NCI-H2081 (cell line): ENCODE results near the gene PMEL.
A peak's percentile ranks its signal among the peaks of the same experiment; 100 is the strongest.
"Not testable (repeated sequence)": the region's sequence is repeated elsewhere in the genome, so short reads cannot be mapped to it uniquely, and the experiment has no call there.

Experiments
- DNase-seq, 2 experiments: peaks; one replicate each; lab custom pipeline; 2025; lab: John Stamatoyannopoulos, UW

The PMEL gene

DNA sequence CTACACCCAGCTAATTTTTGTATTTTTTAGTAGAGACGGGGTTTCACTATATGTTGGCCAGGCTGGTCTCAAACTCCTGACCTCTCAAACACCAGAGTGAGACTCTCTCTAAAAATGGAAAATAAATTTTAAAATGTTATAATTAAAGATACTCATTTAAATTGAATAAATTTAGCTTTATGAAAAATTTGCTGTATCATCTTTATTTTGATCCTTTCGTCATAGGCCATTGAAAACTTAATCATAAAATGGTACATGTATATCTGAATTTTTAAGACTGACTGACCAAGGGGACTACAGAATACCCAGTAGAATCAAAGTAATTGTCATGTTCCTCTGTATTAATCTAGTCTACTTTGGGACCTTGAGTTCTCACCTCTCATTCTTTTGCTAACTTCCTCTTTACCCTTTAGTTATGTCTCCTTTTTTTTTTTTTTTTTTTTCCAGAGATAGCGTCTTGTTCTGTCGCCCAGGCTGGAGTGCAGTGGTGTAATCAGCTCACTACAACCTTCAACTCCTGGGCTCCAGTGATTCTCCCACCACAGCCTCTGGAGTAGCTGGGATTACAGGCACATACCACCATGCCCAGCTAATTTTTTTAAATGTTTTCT lies 17.5 kb upstream of the PMEL start:
- no peak for DNase-seq

DNA sequence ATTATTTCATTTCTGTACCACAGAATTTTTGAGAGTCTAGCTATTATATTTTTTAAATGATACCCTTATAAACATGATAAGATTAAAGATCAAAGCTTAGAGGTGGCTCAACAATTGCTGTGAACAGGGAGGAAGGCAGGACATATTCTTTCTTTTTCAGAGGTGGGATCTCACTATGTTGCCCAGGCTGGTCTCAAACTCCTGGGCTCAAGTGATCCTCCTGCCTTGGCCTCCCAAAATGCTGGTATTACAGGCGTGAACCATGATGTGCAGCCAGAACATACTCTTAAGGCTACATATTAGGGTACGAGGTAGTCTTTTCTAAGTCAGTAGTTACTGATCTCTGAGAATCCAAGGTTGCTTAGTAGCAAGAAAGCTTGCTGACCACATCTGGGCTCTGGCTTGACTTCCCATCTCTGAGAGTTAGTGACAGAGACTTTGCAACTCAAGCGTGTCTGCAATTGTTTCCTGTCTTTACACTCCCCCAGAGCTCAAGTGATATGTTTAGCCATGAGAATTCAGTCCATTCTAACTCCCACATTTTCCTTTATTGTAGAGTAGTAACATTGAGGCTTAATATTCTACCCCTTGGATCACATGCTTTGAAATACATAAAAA lies 16.6 kb upstream of the PMEL start:
- DNase-seq = no peak

DNA sequence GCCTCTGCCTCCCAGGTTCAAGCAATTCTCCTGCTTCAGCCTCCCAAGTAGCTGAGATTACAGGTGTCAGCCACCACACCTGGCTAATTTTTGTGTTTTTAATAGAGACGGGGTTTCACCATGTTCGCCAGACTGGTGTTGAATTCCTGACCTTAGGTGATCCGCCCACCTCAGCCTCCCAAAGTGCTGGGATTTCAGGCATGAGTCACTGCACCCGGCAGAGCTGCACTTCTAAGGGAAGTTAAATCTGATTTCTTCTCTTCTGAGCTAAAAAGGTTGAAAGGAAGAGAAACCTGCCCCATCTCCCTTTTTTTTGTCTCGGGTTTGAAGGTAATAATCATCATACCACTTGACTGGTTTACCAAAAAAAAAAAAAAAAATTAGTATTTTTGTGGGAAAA lies 16.0 kb upstream of the PMEL start:
- DNase-seq = not testable (repeated sequence)

DNA sequence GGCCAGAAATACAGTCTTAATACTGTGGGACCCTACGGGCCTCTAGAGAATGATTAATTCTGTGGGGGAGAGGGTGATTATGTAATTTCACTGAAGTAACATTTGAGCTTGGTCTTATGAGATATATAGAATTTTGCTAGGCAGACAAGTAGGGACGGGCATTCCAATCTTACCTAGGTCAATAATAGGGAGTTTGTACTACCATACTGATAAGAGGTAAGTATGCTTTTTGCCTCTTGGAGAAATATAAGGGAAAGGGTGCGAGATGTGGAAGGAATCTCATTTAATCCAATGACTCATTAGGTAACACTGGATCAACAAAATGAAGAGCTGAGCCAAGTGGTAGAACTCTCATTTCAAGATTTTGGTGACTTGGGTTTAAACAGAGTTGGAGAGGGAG lies 13.2 kb upstream of the PMEL start:
- DNase-seq = no peak

DNA sequence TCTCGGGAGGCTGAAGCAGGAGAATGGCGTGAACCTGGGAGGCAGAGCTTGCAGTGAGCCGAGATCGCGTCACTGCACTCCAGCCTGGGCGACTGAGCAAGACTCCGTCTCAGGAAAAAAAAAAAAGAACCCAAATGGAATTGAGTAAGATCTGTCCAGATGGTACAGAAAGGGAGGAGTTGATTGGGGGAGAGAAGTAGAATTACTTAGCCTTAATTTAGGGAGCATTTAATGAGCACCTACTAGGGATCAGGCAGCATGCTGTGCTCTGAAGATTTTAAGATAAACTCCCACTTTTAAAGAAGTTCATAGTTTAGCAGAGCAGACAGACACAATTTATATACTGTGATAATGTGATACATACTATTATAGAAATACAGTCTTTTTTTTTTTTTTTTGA lies 12.6 kb upstream of the PMEL start:
- no peak for DNase-seq

DNA sequence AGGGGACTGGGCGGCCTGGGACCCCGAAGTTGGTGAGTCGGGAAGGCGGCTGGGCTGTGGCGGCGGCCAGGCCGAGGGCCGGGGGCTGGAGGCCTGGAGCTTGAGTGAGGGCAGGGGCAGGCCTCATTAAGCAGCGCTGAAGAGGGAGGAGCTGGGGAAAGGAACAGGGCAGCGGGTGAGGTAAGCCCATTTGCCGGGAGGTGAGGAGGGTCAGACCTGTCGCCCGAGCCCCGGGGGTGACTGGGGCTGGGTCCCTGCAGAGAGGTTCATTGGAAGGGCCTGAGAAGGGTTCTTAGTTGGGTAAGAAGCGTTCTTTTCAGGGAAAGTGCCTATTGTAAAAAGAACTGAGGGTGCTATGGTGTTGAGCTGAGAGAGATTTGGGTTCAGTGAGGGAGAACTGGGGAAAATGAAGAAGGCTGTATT lies 8.5 kb upstream of the PMEL start:
- peak; percentile 9 to 36 for DNase-seq

DNA sequence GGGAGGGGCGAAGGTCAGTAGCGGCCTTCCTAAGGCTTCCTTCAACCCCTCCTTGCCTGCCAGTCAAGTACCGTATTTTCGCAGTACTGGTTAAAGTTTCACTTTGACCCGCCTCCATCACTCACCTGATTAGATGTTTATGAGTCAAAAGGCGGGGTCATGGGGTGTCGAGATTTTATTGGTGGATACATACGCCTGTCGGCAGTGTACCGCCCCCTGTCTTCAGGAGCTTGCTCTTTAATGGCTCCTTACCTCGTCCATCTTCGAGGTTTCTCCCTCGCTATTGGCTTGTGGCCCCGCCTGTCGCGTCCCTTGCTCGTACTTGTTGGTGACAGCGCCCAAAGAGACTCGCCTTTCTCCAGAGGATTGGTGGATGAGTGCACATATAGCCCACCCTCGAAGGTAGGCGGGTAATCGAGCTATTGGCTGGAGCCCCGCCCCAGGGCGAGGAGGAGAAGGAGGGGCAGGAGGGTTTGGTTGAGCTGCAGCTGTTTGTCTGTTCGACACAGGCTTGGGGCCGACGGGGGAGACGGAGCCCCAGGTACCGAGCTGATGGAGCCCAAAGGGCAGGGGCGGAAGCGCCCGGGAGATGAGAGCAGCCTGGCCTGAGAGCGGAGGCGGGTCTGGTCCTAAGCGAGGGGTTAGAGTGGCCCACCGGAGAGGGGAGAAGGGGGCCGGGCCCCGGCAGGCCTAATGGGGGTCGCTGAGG lies 7.9 kb upstream of the PMEL start, which contains the start of gene RAB5B:
Gene RAB5B, plus strand, starts transcription at position 480 of the 709 bp plus-strand sequence. CDS start 12,883 bp downstream, outside the sequence.
- peak; percentile 99 to 100 for DNase-seq

DNA sequence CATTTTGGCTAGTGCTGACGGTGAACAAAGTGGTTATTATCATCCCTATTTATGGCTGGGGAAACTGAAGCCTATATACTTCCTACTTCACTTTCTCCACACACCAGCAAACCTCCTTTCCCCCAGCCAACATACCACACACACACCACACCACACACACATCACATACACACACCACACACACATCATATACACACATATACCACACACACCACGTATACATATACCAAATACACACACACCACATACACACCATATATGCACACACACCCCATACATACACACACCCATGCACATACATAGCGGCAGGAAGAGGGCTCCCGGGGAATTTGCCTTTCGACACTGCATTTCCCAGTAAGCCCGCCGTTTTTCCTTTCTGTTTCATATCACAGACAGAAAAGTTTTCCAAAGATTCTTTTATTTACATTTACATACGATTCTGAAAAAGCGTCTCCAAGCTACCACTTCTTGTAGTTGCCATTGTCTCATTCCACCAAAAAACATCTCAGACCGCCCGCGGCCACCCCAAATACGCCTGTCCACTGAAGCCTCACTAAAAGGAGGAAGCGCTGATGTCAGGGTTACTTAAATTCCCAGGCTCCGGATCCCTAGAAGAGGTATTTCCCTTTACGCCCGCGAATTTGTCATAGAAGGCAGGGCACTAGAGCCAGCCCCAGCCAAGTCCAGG lies 7.2 kb upstream of the PMEL start:
- DNase-seq = no peak

DNA sequence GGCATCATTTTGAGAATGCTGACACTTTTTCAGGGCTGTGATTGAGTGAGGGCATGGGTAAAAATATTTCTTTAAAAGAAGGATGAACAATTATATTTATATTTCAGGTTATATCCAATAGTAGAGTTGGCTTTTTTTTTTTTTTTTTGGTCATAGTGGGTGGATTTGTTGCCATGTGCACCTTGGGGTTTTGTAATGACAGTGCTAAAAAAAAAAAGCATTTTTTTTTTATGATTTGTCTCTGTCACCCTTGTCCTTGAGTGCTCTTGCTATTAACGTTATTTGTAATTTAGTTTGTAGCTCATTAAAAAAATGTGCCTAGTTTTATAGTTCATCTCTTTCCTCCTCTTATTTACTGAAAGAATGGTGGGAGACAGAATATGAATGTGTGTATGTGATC lies 6.6 kb upstream of the PMEL start:
- DNase-seq = no peak

DNA sequence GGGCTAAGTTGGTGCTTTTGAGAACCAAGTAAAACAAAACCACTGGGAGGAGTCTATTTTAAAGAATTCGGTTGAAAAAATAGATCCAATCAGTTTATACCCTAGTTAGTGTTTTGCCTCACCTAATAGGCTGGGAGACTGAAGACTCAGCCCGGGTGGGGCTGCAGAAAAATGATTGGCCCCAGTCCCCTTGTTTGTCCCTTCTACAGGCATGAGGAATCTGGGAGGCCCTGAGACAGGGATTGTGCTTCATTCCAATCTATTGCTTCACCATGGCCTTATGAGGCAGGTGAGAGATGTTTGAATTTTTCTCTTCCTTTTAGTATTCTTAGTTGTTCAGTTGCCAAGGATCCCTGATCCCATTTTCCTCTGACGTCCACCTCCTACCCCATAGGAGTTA lies 6.2 kb upstream of the PMEL start:
- no peak for DNase-seq

DNA sequence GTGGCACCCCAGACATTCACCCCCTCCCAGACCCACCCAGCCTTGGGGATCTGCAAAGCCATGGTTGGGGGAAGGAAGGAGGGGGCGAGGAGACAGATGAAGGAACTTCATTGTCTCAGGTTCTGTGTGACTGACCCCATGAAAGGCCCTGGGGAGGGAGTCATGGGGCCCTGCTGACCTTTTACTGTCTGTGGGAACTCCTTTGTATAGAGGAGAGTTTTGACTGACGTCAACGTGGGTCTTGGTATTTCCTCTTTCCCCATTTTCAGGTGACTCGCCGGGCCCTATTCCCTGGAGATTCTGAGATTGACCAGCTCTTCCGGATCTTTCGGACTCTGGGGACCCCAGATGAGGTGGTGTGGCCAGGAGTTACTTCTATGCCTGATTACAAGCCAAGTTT lies 4.9 kb upstream of the PMEL start:
- no peak for DNase-seq

DNA sequence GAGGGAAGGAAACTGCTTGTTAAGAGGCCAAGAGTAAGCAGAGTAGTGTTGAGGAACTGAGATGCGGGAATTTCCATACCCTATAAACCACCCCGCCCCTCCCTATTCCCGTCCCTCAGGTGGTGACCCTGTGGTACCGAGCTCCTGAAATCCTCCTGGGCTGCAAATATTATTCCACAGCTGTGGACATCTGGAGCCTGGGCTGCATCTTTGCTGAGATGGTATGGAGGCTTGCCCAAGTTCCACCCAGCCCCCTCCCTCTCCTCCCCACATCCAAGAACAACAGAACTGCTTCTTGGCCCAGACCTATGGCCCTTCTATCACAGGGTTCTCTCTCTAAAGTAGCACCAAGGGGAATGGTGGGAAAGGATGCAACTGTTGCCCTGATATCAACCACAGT lies 3.5 kb upstream of the PMEL start:
- no peak for DNase-seq

DNA sequence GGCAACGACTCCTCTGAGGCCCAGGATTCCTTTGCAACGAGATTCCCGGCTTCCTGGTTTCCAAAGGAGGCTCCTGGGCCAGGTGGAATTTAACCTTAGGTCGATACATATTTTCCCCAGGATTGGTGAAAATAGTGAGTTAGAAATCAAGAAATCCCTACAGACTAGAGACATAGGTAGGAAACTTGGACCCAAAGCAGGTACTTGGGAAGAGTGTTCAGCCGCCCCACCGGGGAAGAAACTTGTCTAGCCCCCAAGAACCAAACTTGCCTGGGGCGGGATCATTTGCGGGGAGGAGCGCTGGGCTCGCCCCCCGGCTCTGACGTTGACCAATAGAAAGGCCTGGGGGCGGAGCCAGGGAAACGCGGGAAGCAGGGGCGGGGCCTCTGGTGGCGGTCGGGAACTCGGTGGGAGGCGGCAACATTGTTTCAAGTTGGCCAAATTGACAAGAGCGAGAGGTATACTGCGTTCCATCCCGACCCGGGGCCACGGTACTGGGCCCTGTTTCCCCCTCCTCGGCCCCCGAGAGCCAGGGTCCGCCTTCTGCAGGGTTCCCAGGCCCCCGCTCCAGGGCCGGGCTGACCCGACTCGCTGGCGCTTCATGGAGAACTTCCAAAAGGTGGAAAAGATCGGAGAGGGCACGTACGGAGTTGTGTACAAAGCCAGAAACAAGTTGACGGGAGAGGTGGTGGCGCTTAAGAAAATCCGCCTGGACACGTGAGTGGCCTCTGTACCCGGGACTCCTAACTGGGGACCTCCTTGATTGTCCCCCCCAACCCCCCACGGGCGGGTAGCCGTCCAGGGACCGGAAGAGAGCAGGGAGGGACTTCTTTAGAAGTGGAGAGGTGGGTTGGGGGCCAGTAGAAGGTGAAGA lies 803 bp upstream of the PMEL start, which contains the start of gene CDK2:
Gene CDK2, plus strand, starts transcription at position 423 of the 874 bp plus-strand sequence. Its CDS starts 179 bp downstream, at position 602.
- peak; percentile 82 to 86 for DNase-seq

DNA sequence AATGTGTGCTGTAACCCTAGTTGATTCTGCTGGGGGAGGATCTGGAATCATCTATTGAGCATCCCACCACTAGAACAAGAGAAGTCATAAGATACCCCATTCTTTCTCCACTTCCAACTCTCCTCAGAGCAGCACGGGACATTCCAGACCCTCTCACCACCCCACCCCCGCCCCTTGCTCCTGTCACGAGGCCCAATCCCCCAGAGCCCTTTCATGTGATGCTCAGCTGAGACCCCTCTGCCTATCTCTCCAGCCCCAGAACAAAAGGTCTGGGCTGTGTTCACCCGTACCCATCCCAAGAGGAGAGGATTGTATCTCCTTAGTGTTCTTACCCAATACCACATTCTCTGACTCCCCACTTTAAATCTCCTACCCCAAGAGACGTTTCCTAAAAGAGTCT lies 602 bp downstream of the PMEL start:
- DNase-seq = no peak

DNA sequence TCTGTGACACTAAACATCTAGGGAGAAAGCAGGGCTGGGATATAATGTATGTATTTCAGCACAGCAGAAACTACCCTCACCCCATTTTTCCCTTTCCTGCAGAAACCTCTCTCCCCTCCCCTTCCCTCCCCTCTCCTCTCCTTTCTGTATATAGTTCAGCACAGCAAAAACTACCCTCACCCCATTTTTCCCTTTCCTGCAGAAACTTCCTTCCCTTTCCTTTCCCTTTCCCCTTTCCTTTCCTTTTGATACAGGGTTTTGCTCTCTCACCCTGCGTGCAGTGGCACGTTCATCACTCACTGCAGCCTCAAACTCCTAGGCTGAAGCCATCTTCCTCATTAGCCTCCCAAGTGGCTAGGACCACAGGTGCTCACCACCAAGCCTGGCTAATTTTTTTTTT lies 2.1 kb downstream of the PMEL start:
- DNase-seq = no peak

DNA sequence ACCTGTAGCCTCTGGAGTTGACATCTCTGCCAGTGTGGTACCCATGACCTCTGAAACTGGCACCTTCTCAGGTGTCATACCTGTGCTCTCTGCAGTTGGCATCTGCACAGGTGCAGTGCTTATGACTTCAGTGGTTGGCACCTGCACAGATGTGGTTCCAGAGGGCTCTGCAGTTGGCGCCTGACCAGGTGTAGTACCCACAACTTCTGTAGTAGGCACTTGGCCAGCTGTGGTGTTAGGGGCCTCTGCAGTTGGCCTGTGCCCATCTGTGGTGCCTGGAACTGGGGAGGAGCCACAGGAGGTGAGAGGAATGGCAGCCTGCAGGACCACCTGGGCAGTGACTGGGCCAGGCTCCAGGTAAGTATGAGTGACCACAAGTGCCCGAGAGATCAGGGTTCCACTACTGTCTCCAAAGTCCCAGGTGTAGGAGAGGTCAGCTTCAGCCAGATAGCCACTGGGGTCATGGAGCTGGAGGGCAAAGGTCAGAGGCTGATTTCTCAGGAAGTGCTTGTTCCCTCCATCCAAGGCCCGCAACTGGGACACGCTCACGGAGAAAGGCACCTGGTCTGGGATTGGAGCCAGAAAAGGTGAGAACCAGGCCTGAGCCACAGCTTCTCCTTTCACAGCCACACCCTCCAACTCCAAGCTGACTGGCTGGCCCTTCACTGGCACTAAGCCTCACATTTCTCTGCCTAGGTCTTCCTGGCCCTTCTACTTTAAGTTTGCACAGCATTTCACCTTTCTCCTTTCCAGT lies 8.6 kb downstream of the PMEL start:
- no peak for DNase-seq

DNA sequence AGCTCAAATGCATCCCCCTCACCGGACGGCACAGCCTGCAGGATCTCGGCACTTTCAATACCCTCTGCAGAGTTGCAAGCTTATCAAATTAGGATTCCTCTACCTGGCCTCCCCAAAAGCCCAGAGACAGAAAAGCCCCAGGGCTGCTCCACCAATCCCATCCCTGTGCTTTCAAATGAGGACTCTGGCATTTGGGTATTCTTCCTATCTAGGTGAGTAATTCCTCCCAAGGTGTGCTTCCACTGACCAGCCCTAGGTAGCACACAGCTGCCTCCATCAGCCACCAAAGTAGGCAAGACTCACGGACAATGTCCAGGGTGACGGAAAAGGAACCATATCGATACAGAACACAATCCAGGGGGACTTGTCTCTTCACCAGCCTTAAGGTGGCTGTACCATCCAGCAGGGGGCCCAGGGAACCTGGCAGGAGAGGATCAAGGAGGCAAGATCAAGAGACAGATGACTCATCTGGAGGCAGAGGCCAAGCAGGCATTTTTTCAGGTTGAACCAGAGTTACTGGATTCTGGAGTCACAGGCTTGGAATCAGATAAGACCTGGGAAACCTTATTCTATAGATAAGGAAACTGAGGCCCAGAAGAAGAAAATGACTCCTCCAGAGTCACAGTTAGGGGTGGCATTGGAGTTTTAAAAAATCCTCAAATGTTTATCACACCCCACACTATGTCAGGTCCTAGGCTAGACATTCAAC lies 9.9 kb downstream of the PMEL start:
- DNase-seq = no peak

DNA sequence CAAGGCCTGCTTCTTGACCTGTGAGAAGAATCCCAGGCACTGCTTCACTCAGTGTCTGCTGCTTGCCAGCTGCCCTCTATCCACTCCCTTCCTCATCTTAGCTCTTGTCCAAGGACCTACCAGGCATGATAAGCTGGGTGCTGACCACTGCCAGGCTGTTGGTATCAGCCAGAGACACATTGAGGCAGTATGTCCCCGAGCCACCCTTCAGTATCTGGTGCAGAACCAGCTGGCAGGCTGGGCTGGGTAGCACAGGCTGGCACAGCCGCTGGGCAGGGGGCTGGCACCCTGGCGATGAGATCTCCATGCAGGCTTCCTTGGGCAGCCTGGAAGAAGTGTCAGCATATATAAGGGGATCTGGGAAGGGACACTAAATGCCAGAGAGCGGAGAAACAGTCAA lies 10.5 kb downstream of the PMEL start:
- no peak for DNase-seq

DNA sequence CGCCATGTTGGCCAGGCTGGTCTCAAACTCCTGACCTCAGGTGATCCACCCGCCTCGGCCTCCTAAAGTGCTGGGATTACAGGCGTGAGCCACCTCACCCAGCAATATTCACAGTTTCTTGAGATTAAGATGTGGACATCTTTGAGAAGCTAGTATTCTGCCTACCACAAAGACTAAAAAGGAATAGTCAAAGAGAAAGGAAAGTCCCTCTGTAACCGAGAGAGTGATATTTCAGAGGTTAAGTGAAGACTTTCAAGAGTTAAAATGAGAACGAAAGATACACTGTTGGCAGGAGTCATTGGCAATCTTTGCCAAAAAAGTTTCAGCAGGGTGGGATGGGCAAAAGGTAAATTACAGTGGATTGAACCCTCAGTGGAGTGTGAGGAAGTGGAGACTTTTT lies 19.3 kb downstream of the PMEL start:
- no peak for DNase-seq

DNA sequence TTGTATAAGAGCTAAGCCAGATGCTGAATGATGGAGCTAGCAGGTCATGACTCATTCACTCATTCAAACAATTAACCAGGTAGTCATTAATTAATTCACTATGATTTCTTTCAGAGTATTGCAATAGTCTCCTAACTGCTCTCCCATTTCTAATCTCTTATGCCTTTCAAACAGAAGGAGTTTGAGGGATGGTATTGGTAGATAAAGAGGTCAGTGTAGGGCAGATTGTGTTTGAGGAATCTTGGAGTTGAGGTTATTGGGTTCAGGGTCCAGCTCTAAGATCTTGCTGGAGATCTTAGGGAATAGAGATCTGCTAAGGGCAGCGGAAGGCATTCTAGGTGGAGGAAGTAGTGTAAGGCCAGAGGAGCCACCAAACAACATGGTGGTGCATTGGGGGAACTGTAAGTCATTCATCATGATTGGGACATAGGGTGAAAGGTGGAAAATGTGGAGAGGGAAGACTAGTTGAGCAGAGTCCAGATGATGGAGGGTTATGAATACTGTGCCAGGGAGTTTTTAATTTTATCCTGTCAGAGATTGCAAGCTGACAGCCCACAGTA lies 23.2 kb downstream of the PMEL start:
- DNase-seq = no peak
